ENCODE results near the gene PTPRM. TPM values are rescaled to one million over a fixed set of nuclear protein-coding genes. Genes with fewer than 3 reads are reported as not detected.

PTPRM gene
- total RNA-seq, 1 experiment from 2014 or later, result 11.1 TPM

DNA sequence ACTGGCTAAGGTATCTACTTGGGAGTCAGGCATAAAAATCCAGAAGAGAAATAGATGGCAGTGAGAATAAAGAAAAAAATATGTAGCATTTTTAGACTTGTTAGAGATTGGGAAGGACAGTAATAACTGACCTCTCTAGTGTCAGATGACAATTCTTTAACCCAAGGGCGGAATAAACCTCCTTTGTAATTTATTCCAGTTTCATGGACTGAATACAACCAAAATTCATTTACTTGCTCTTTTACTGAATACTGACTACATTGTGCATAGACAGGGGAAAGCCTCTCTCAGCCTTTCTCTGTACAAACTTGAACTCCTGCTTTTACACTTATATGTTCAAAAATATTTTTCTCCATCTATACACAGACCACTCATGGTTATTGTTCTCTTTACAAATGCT, 566.8 kb downstream of the PTPRM start:
- no peak for DNase-seq (ENCODE audit: low spot score)
- no peak for ATAC-seq
- Mint-ChIP-seq H3K4me1 (no peaks in the 10 kb centered on the region), H3K36me3 (no peaks in the 10 kb centered on the region), H3K4me3 (no peak overlapping the region), H3K27ac (no peak overlapping the region), H3K27me3 (ENCODE audit: low read depth) (no peaks in the 10 kb centered on the region), H3K9me3 (peaks cover 7% of the 10 kb centered on the region; the same call in 1 of the 2 replicates)
- POLR2A ChIA-PET, result no interaction called here
- CTCF ChIA-PET, result no interaction called here
- TF ChIP-seq IRF2 (CRISPR knock-in tag; IDR thresholded peaks at IDR 0.05; ENCODE audit: borderline replicate concordance, low read depth) (no peak), SOX15 (CRISPR knock-in tag; IDR thresholded peaks at IDR 0.05) (no peak), TEAD1 (CRISPR knock-in tag; IDR thresholded peaks at IDR 0.05) (no peak), RELA (CRISPR knock-in tag; IDR thresholded peaks at IDR 0.05; ENCODE audit: borderline replicate concordance) (no peak), NR3C1 (CRISPR knock-in tag; conservative IDR thresholded peaks at IDR 0.05; ENCODE audit: low read depth) (no peak), NFATC4 (CRISPR knock-in tag; IDR thresholded peaks at IDR 0.05) (no peak), CBFB (CRISPR knock-in tag; IDR thresholded peaks at IDR 0.05; ENCODE audit: low read depth) (no peak), ZNF219 (CRISPR knock-in tag; IDR thresholded peaks at IDR 0.05; ENCODE audit: borderline replicate concordance) (no peak)
- TF ChIP-seq, protein P1, sequence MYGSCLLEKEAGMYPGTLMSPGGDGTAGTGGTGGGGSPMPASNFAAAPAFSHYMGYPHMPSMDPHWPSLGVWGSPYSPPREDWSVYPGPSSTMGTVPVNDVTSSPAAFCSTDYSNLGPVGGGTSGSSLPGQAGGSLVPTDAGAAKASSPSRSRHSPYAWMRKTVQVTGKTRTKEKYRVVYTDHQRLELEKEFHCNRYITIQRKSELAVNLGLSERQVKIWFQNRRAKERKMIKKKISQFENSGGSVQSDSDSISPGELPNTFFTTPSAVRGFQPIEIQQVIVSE (CRISPR knock-in tag; IDR thresholded peaks at IDR 0.05; ENCODE audit: borderline replicate concordance), result no peak
- TF ChIP-seq, protein P2, sequence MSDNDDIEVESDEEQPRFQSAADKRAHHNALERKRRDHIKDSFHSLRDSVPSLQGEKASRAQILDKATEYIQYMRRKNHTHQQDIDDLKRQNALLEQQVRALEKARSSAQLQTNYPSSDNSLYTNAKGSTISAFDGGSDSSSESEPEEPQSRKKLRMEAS (CRISPR knock-in tag; IDR thresholded peaks at IDR 0.05), result no peak
- TF ChIP-seq, protein P3, sequence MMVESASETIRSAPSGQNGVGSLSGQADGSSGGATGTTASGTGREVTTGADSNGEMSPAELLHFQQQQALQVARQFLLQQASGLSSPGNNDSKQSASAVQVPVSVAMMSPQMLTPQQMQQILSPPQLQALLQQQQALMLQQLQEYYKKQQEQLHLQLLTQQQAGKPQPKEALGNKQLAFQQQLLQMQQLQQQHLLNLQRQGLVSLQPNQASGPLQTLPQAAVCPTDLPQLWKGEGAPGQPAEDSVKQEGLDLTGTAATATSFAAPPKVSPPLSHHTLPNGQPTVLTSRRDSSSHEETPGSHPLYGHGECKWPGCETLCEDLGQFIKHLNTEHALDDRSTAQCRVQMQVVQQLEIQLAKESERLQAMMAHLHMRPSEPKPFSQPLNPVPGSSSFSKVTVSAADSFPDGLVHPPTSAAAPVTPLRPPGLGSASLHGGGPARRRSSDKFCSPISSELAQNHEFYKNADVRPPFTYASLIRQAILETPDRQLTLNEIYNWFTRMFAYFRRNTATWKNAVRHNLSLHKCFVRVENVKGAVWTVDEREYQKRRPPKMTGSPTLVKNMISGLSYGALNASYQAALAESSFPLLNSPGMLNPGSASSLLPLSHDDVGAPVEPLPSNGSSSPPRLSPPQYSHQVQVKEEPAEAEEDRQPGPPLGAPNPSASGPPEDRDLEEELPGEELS (CRISPR knock-in tag; IDR thresholded peaks at IDR 0.05), result no peak
- TF ChIP-seq, protein P4, sequence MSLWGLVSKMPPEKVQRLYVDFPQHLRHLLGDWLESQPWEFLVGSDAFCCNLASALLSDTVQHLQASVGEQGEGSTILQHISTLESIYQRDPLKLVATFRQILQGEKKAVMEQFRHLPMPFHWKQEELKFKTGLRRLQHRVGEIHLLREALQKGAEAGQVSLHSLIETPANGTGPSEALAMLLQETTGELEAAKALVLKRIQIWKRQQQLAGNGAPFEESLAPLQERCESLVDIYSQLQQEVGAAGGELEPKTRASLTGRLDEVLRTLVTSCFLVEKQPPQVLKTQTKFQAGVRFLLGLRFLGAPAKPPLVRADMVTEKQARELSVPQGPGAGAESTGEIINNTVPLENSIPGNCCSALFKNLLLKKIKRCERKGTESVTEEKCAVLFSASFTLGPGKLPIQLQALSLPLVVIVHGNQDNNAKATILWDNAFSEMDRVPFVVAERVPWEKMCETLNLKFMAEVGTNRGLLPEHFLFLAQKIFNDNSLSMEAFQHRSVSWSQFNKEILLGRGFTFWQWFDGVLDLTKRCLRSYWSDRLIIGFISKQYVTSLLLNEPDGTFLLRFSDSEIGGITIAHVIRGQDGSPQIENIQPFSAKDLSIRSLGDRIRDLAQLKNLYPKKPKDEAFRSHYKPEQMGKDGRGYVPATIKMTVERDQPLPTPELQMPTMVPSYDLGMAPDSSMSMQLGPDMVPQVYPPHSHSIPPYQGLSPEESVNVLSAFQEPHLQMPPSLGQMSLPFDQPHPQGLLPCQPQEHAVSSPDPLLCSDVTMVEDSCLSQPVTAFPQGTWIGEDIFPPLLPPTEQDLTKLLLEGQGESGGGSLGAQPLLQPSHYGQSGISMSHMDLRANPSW (CRISPR knock-in tag; conservative IDR thresholded peaks at IDR 0.05; ENCODE audit: low read depth), result no peak

DNA sequence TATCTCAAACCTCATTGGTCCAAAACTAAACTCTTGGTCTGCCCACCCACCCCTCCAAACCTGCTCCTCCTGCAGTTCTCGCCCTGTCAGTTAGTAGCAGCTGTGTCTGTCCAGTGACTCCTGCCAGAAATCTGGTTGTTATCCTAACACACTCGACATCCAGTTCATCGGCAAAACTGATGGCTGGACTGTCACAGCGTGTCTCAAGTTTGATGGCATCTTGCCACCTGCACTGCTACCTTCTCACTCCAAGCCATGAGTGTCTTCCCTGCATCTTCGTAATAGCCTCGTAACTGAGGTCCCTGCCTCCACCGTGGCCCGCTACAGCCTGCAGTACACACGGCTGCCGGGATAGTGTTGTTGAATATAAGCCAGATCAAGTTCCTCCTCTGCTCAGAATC, 572.0 kb downstream of the PTPRM start:
- no peaks in the 10 kb centered on the region for H3K27me3 Mint-ChIP-seq (ENCODE audit: low read depth)
- TF ChIP-seq SP1 (CRISPR knock-in tag; conservative IDR thresholded peaks at IDR 0.05), result no peak
- no peak for TF ChIP-seq ZNF317 (CRISPR knock-in tag; IDR thresholded peaks at IDR 0.05; ENCODE audit: borderline replicate concordance, low read depth)
- TF ChIP-seq, protein P5, sequence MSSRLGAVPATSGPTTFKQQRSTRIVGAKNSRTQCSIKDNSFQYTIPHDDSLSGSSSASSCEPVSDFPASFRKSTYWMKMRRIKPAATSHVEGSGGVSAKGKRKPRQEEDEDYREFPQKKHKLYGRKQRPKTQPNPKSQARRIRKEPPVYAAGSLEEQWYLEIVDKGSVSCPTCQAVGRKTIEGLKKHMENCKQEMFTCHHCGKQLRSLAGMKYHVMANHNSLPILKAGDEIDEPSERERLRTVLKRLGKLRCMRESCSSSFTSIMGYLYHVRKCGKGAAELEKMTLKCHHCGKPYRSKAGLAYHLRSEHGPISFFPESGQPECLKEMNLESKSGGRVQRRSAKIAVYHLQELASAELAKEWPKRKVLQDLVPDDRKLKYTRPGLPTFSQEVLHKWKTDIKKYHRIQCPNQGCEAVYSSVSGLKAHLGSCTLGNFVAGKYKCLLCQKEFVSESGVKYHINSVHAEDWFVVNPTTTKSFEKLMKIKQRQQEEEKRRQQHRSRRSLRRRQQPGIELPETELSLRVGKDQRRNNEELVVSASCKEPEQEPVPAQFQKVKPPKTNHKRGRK (CRISPR knock-in tag; IDR thresholded peaks at IDR 0.05; ENCODE audit: borderline replicate concordance), result no peak
- TF ChIP-seq, protein P6, sequence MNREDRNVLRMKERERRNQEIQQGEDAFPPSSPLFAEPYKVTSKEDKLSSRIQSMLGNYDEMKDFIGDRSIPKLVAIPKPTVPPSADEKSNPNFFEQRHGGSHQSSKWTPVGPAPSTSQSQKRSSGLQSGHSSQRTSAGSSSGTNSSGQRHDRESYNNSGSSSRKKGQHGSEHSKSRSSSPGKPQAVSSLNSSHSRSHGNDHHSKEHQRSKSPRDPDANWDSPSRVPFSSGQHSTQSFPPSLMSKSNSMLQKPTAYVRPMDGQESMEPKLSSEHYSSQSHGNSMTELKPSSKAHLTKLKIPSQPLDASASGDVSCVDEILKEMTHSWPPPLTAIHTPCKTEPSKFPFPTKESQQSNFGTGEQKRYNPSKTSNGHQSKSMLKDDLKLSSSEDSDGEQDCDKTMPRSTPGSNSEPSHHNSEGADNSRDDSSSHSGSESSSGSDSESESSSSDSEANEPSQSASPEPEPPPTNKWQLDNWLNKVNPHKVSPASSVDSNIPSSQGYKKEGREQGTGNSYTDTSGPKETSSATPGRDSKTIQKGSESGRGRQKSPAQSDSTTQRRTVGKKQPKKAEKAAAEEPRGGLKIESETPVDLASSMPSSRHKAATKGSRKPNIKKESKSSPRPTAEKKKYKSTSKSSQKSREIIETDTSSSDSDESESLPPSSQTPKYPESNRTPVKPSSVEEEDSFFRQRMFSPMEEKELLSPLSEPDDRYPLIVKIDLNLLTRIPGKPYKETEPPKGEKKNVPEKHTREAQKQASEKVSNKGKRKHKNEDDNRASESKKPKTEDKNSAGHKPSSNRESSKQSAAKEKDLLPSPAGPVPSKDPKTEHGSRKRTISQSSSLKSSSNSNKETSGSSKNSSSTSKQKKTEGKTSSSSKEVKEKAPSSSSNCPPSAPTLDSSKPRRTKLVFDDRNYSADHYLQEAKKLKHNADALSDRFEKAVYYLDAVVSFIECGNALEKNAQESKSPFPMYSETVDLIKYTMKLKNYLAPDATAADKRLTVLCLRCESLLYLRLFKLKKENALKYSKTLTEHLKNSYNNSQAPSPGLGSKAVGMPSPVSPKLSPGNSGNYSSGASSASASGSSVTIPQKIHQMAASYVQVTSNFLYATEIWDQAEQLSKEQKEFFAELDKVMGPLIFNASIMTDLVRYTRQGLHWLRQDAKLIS (CRISPR knock-in tag; IDR thresholded peaks at IDR 0.05; ENCODE audit: borderline replicate concordance), result no peak
- TF ChIP-seq RELA (CRISPR knock-in tag; IDR thresholded peaks at IDR 0.05; ENCODE audit: borderline replicate concordance), result no peak
- no peak for TF ChIP-seq FOXP1 (CRISPR knock-in tag; IDR thresholded peaks at IDR 0.05; ENCODE audit: borderline replicate concordance)
- TF ChIP-seq TP53 (CRISPR knock-in tag; IDR thresholded peaks at IDR 0.05), result no peak
- TF ChIP-seq TEAD4 (CRISPR knock-in tag; IDR thresholded peaks at IDR 0.05), result no peak
- TF ChIP-seq ZNF396 (CRISPR knock-in tag; IDR thresholded peaks at IDR 0.05; ENCODE audit: borderline replicate concordance), result no peak
- TF ChIP-seq, protein P7, sequence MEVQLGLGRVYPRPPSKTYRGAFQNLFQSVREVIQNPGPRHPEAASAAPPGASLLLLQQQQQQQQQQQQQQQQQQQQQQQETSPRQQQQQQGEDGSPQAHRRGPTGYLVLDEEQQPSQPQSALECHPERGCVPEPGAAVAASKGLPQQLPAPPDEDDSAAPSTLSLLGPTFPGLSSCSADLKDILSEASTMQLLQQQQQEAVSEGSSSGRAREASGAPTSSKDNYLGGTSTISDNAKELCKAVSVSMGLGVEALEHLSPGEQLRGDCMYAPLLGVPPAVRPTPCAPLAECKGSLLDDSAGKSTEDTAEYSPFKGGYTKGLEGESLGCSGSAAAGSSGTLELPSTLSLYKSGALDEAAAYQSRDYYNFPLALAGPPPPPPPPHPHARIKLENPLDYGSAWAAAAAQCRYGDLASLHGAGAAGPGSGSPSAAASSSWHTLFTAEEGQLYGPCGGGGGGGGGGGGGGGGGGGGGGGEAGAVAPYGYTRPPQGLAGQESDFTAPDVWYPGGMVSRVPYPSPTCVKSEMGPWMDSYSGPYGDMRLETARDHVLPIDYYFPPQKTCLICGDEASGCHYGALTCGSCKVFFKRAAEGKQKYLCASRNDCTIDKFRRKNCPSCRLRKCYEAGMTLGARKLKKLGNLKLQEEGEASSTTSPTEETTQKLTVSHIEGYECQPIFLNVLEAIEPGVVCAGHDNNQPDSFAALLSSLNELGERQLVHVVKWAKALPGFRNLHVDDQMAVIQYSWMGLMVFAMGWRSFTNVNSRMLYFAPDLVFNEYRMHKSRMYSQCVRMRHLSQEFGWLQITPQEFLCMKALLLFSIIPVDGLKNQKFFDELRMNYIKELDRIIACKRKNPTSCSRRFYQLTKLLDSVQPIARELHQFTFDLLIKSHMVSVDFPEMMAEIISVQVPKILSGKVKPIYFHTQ (CRISPR knock-in tag; IDR thresholded peaks at IDR 0.05), result no peak

More for the DNA sequence above, 572.0 kb downstream of the PTPRM start:
- ATAC-seq (no peak), DNase-seq (ENCODE audit: low spot score) (no peak)
- no peak overlapping the region for H3K27ac Mint-ChIP-seq
- CTCF ChIA-PET, result no interaction called here
- no peaks in the 10 kb centered on the region for H3K9me3 Mint-ChIP-seq
- peaks cover 6% of the 10 kb centered on the region for H3K4me1 Mint-ChIP-seq
- no peaks in the 10 kb centered on the region for H3K36me3 Mint-ChIP-seq
- no peak overlapping the region for H3K4me3 Mint-ChIP-seq
- POLR2A ChIA-PET, result no interaction called here
